ENCODE data around the gene ECM1. TPM values are rescaled to one million over a fixed set of nuclear protein-coding genes. Genes with fewer than 3 reads are reported as not detected.

The ECM1 gene
- polyA plus RNA-seq, 1 experiment, result 122 TPM

DNA sequence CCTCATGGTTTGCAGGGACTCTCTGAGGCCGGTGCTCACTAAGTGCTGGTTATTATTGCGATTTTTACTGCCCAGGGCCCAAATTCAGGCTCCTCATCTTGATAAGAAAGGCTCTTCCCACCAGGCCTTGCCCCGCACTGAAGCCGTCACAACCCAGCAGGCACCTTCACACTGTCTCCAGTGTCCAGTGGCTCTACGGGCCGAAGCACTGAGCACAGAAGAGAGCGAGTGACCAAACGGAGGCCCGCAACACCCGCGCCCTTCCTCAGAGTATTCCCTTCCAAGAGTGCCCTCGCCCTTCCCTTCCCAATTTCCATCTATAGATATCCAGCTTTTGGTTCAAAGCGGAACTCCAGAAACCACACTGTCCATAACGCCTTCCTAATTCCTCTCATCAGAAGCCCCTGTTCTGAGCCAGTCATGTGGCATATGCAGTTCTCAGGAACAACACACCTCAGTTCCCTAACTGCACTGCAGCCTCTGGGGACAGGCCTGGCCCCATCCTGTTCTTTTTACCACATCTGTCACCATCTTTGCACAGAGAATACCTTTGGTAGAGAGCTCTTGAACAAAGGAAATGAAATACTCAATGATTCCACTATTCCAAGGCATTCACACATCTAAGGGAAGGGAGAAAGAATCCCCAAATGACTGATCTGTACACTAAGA lies 22.7 kb downstream of the ECM1 start:
- ChIA-PET CTCF (interaction anchor here (1.1 to 6.3 kb wide), 5 partner anchors 17 to 56 kb away, joined by 3 to 39 read pairs (median 4); partner anchors contain the start of gene ECM1), POLR2A (no interaction called here)
- Histone ChIP-seq H3K9me3 (ENCODE audit: control insufficient read depth, insufficient read depth, low read length) (no peaks in the 10 kb centered on the region), H3K27ac (ENCODE audit: low read depth, low read length) (no peak overlapping the region), H3K27me3 (ENCODE audit: control insufficient read depth, insufficient read depth, low read length) (no peaks in the 10 kb centered on the region), H3K4me3 (ENCODE audit: low read depth, low read length) (no peak overlapping the region)
- TF ChIP-seq, protein P1, sequence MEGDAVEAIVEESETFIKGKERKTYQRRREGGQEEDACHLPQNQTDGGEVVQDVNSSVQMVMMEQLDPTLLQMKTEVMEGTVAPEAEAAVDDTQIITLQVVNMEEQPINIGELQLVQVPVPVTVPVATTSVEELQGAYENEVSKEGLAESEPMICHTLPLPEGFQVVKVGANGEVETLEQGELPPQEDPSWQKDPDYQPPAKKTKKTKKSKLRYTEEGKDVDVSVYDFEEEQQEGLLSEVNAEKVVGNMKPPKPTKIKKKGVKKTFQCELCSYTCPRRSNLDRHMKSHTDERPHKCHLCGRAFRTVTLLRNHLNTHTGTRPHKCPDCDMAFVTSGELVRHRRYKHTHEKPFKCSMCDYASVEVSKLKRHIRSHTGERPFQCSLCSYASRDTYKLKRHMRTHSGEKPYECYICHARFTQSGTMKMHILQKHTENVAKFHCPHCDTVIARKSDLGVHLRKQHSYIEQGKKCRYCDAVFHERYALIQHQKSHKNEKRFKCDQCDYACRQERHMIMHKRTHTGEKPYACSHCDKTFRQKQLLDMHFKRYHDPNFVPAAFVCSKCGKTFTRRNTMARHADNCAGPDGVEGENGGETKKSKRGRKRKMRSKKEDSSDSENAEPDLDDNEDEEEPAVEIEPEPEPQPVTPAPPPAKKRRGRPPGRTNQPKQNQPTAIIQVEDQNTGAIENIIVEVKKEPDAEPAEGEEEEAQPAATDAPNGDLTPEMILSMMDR (IDR thresholded peaks at IDR 0.05; ENCODE audit: low read depth, low read length), result no peak
- no peak for DNase-seq (ENCODE audit: low read depth, low spot score)

GRCh38 chr1:150532860-150533259 lies 25.0 kb downstream of the ECM1 start:
- TF ChIP-seq, protein P1 (IDR thresholded peaks at IDR 0.05; ENCODE audit: low read depth, low read length), result no peak
- no peaks in the 10 kb centered on the region for H3K27me3 ChIP-seq (ENCODE audit: control insufficient read depth, insufficient read depth, low read length)
- H3K4me3 ChIP-seq (ENCODE audit: low read depth, low read length), result no peak overlapping the region
- H3K27ac ChIP-seq (ENCODE audit: low read depth, low read length), result no peak overlapping the region
- H3K9me3 ChIP-seq (ENCODE audit: control insufficient read depth, insufficient read depth, low read length), result no peaks in the 10 kb centered on the region
- DNase-seq (ENCODE audit: low read depth, low spot score), result no peak
- CTCF ChIA-PET, result interaction anchor here (0.6 to 6.3 kb wide), 24 partner anchors 11 to 277 kb away, joined by 3 to 39 read pairs (median 4); partner anchors contain the start of genes CIART, FALEC and RPRD2
- POLR2A ChIA-PET, result interaction anchor here (2.1 kb wide), 1 partner anchor 17 kb away, joined by 6 read pairs; the partner anchor contains the start of gene FALEC

- no peaks in the 10 kb centered on the region for H3K27me3 ChIP-seq (ENCODE audit: control insufficient read depth, insufficient read depth, low read length)
- CTCF ChIA-PET, result interaction anchor here (0.6 to 6.3 kb wide), 6 partner anchors 18 to 278 kb away, joined by 3 to 39 read pairs (median 8); partner anchors contain the start of gene FALEC
- H3K9me3 ChIP-seq (ENCODE audit: control insufficient read depth, insufficient read depth, low read length), result no peaks in the 10 kb centered on the region
- H3K4me3 ChIP-seq (ENCODE audit: low read depth, low read length), result no peak overlapping the region
- no peak for DNase-seq (ENCODE audit: low read depth, low spot score)
- H3K27ac ChIP-seq (ENCODE audit: low read depth, low read length), result no peak overlapping the region
- TF ChIP-seq, protein P1 (IDR thresholded peaks at IDR 0.05; ENCODE audit: low read depth, low read length), result no peak
- POLR2A ChIA-PET, result no interaction called here
Measured at GRCh38 chr1:150534002-150534401, 26.1 kb downstream of the ECM1 start.

DNA sequence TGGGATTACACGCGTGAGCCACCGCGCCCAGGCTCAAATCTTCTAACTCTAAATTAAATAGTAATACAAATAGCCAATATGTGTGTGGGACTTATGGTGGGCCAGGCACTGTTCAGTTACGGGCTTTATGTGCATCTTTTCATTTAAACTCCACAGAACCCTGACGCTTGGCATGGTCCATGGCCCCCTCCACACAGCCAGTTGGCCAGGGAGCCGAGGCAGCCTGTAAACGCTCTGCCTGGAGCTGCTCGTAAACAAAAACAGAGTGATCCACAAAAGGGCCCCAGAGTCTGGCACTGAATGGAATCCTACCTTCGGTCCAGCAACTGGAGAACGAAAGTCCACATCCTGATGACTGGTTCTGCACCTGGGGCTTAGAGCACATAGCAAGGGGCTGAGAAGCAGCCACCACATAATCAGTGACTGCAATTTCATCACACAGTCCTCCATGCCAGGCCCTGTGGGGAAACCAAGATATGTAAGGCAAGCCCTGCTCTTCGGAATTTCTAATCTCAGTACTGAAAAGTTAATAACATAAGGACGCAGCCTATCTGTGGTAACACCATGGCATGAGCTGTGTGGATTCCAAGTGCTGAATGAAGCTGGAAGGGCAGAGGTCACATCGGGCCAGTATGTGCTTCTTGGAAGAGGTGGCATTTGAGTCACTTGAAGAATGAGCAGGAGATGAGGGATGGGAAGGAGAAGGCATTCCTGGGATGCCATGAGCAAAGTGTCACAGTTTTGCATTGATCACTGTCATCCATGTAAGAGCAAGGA lies 27.8 kb downstream of the ECM1 start:
- H3K4me3 ChIP-seq (ENCODE audit: low read depth, low read length), result no peak overlapping the region
- TF ChIP-seq, protein P1 (IDR thresholded peaks at IDR 0.05; ENCODE audit: low read depth, low read length), result no peak
- ChIA-PET CTCF (no interaction called here), POLR2A (no interaction called here)
- no peak for DNase-seq (ENCODE audit: low read depth, low spot score)
- no peak overlapping the region for H3K27ac ChIP-seq (ENCODE audit: low read depth, low read length)
- no peaks in the 10 kb centered on the region for H3K9me3 ChIP-seq (ENCODE audit: control insufficient read depth, insufficient read depth, low read length)
- H3K27me3 ChIP-seq (ENCODE audit: control insufficient read depth, insufficient read depth, low read length), result no peaks in the 10 kb centered on the region
